ENCODE results near the gene MBP.
"Not testable (repeated sequence)": the region's sequence is repeated elsewhere in the genome, so short reads cannot be mapped to it uniquely, and the experiment has no call there.

- not testable (repeated sequence) for TF ChIP-seq CTCF (IDR thresholded peaks at IDR 0.05 in 8 of 11, conservative IDR thresholded peaks at IDR 0.05 in 3 of 11); POLR2AphosphoS5 (IDR thresholded peaks at IDR 0.05); POLR2A (IDR thresholded peaks at IDR 0.05)
Measured at GRCh38 chr18:76967299-76967698, 165.3 kb downstream of the MBP start.

Data from spleen (tissue), 7 donors.